Muscle layer of colon (tissue), 2 donors: ENCODE measurements around the gene TNFSF12.
A peak's percentile ranks its signal among the peaks of the same experiment; 100 is the strongest.

Source experiments
- H3K27ac ChIP-seq: one replicate; pipeline ENCODE4 v1.7.0; 2013; ENCODE audit warnings: low read depth, mild to moderate bottlenecking, low read length, moderate library complexity
- H3K27me3 ChIP-seq, 2 donors: one replicate each; pipeline ENCODE4 v1.7.0; 2013; ENCODE audit warnings: low read length in 2 of 2, mild to moderate bottlenecking in 2 of 2; ENCODE audit not compliant: insufficient read depth in 2 of 2, control insufficient read depth in 1 of 2
- H3K36me3 ChIP-seq: one replicate; pipeline ENCODE4 v1.7.0; 2013; ENCODE audit warnings: mild to moderate bottlenecking, low read length; ENCODE audit not compliant: insufficient read depth
- H3K4me1 ChIP-seq: one replicate; pipeline ENCODE4 v1.7.0; 2013; ENCODE audit warnings: mild to moderate bottlenecking, low read length; ENCODE audit not compliant: insufficient read depth
- H3K4me3 ChIP-seq, 2 donors: one replicate each; pipeline ENCODE4 v1.7.0; 2013; ENCODE audit warnings: low read length in 2 of 2, low read depth in 1 of 2, mild to moderate bottlenecking in 1 of 2, moderate library complexity in 1 of 2
- H3K9ac ChIP-seq: one replicate; pipeline ENCODE4 v1.7.0; 2013; ENCODE audit warnings: low read length
- H3K9me3 ChIP-seq: one replicate; pipeline ENCODE4 v1.7.0; 2013; ENCODE audit warnings: mild to moderate bottlenecking, low read length
- donor health status: abdominal sarcoma.
- donor health status: Adenocarcinoma of cecum.

Gene TNFSF12

GRCh38 chr17:7548585-7549400 is at the start of gene TNFSF12:
Gene TNFSF12 (plus strand): TSS chr17:7549058. CDS start chr17:7549154, 96 bp downstream.
- H3K27me3 ChIP-seq: no peaks in the 10 kb centered on the region
- peak within 1 kb of the TSS; percentile 83 for H3K9ac ChIP-seq
- peaks cover 17% of the 10 kb centered on the region for H3K36me3 ChIP-seq
- H3K27ac ChIP-seq: peak within 1 kb of the TSS; percentile 97
- peaks cover 9% of the 10 kb centered on the region for H3K4me1 ChIP-seq
- H3K4me3 ChIP-seq: peak within 1 kb of the TSS; percentile 43 to 87
- H3K9me3 ChIP-seq: no peaks in the 10 kb centered on the region

GRCh38 chr17:7499161-7499560 is 49.7 kb upstream of the TNFSF12 start:
- Histone ChIP-seq H3K27me3 (no peaks in the 10 kb centered on the region), H3K4me1 (no peaks in the 10 kb centered on the region), H3K27ac (no peak overlapping the region), H3K9me3 (no peaks in the 10 kb centered on the region), H3K36me3 (peaks cover 82% of the 10 kb centered on the region), H3K4me3 (no peak overlapping the region), H3K9ac (no peak overlapping the region)

- no peaks in the 10 kb centered on the region for H3K4me1 ChIP-seq
- peaks cover 78% of the 10 kb centered on the region for H3K36me3 ChIP-seq
- no peak overlapping the region for H3K27ac ChIP-seq
- H3K9me3 ChIP-seq: no peaks in the 10 kb centered on the region
- no peaks in the 10 kb centered on the region for H3K27me3 ChIP-seq
- H3K9ac ChIP-seq: no peak overlapping the region
- no peak overlapping the region for H3K4me3 ChIP-seq
Observed at GRCh38 chr17:7501729-7502128, 47.1 kb upstream of the TNFSF12 start.

GRCh38 chr17:7502171-7502847 is 46.5 kb upstream of the TNFSF12 start:
- peaks cover 77% of the 10 kb centered on the region for H3K36me3 ChIP-seq
- no peak overlapping the region for H3K27ac ChIP-seq
- H3K4me3 ChIP-seq: no peak overlapping the region
- no peak overlapping the region for H3K9ac ChIP-seq
- H3K4me1 ChIP-seq: no peaks in the 10 kb centered on the region
- no peaks in the 10 kb centered on the region for H3K27me3 ChIP-seq
- no peaks in the 10 kb centered on the region for H3K9me3 ChIP-seq

- H3K27me3 ChIP-seq: no peaks in the 10 kb centered on the region
- H3K36me3 ChIP-seq: peaks cover 72% of the 10 kb centered on the region
- no peaks in the 10 kb centered on the region for H3K9me3 ChIP-seq
- H3K4me3 ChIP-seq: no peak overlapping the region
- no peak overlapping the region for H3K9ac ChIP-seq
- H3K27ac ChIP-seq: no peak overlapping the region
- H3K4me1 ChIP-seq: no peaks in the 10 kb centered on the region
Observed at GRCh38 chr17:7502987-7503386, 45.9 kb upstream of the TNFSF12 start.

- H3K9ac ChIP-seq: no peak overlapping the region
- peaks cover 66% of the 10 kb centered on the region for H3K36me3 ChIP-seq
- H3K9me3 ChIP-seq: no peaks in the 10 kb centered on the region
- H3K4me1 ChIP-seq: no peaks in the 10 kb centered on the region
- no peak overlapping the region for H3K4me3 ChIP-seq
- H3K27me3 ChIP-seq: no peaks in the 10 kb centered on the region
- H3K27ac ChIP-seq: no peak overlapping the region
Observed at GRCh38 chr17:7503521-7503920, 45.3 kb upstream of the TNFSF12 start.

GRCh38 chr17:7508145-7508544 is 40.7 kb upstream of the TNFSF12 start:
- H3K9me3 ChIP-seq: no peaks in the 10 kb centered on the region
- no peak overlapping the region for H3K27ac ChIP-seq
- no peak overlapping the region for H3K4me3 ChIP-seq
- no peak overlapping the region for H3K9ac ChIP-seq
- peaks cover 70% of the 10 kb centered on the region for H3K36me3 ChIP-seq
- no peaks in the 10 kb centered on the region for H3K4me1 ChIP-seq
- H3K27me3 ChIP-seq: no peaks in the 10 kb centered on the region

GRCh38 chr17:7508846-7509245 is 40.0 kb upstream of the TNFSF12 start:
- Histone ChIP-seq H3K9me3 (no peaks in the 10 kb centered on the region), H3K9ac (no peak overlapping the region), H3K4me3 (no peak overlapping the region), H3K27me3 (no peaks in the 10 kb centered on the region), H3K4me1 (no peaks in the 10 kb centered on the region), H3K27ac (no peak overlapping the region), H3K36me3 (peaks cover 70% of the 10 kb centered on the region)

- H3K4me3 ChIP-seq: no peak overlapping the region
- no peak overlapping the region for H3K9ac ChIP-seq
- H3K9me3 ChIP-seq: no peaks in the 10 kb centered on the region
- H3K4me1 ChIP-seq: no peaks in the 10 kb centered on the region
- H3K27me3 ChIP-seq: no peaks in the 10 kb centered on the region
- no peak overlapping the region for H3K27ac ChIP-seq
- H3K36me3 ChIP-seq: peaks cover 69% of the 10 kb centered on the region
Observed at GRCh38 chr17:7509937-7510336, 38.9 kb upstream of the TNFSF12 start.

- Histone ChIP-seq H3K9me3 (no peaks in the 10 kb centered on the region), H3K9ac (no peak overlapping the region), H3K36me3 (peaks cover 61% of the 10 kb centered on the region), H3K27ac (no peak overlapping the region), H3K27me3 (no peaks in the 10 kb centered on the region), H3K4me1 (no peaks in the 10 kb centered on the region), H3K4me3 (no peak overlapping the region)
Observed at GRCh38 chr17:7511108-7511507, 37.8 kb upstream of the TNFSF12 start.

- H3K27me3 ChIP-seq: no peaks in the 10 kb centered on the region
- no peak overlapping the region for H3K4me3 ChIP-seq
- H3K36me3 ChIP-seq: peaks cover 59% of the 10 kb centered on the region
- no peak overlapping the region for H3K9ac ChIP-seq
- no peaks in the 10 kb centered on the region for H3K9me3 ChIP-seq
- H3K27ac ChIP-seq: no peak overlapping the region
- no peaks in the 10 kb centered on the region for H3K4me1 ChIP-seq
Observed at GRCh38 chr17:7512105-7512504, 36.8 kb upstream of the TNFSF12 start.
